ENCODE data around the gene PNRC1. TPM values are rescaled to one million over a fixed set of nuclear protein-coding genes. Genes with fewer than 3 reads are reported as not detected.

PNRC1 gene
- 34.6 and 47.3 TPM in 2 replicates for total RNA-seq

DNA sequence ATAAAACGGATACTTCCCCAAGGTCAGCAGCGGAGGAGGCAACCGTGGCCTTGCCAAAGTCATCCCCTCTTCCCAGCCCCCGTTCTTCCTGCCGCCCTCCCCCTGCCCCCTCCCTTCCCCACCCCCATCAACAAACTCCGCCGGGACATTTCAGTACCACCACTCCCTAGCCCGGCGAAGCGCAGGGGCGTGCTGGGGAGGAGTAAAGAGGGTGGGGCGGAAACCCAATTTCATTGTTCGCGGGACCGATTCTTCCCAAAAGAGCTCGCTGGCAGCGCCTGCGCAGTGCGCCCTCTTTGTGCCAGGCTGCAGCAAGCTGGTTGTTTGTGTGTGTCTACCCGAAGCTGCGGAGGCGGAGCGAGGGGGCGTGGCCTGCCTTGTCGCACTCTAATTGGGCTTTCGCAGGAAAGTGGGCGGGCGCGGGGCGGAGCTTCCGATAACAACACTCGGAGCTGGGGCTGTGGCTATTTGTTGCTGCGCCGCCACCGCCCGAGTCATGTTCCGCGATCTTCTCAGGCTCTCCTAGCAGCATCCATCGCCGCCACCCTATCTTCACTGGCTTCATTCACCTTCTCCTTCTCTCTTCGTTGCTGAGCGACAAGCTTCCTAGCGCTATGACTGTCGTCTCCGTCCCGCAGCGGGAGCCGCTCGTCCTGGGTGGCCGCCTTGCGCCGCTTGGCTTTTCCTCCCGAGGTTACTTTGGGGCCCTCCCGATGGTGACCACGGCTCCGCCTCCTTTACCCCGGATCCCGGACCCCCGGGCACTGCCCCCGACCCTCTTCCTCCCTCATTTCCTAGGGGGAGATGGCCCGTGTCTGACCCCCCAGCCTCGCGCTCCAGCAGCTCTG is at the start of gene PNRC1:
PNRC1 (plus strand) TSS at position 471 of the 848 bp plus-strand sequence; CDS start at position 615, 144 bp downstream.

GRCh38 chr6:89117211-89118108 is 36.9 kb downstream of the PNRC1 start, which contains the start of gene SRSF12:
SRSF12 (minus strand) TSS chr6:89118071; CDS start chr6:89117887, 184 bp downstream.

Other genes with a start within 250 kb of the PNRC1 start
- gene RNGTT, start 117.1 kb upstream of the PNRC1 start, total RNA-seq, result 15.9 and 18.3 TPM in 2 replicates
- not detected in 2 replicates for gene SRSF12, start 37.3 kb downstream of the PNRC1 start, total RNA-seq
- gene PM20D2, start 65.3 kb downstream of the PNRC1 start, total RNA-seq, result 4.6 and 6.6 TPM in 2 replicates
- gene GABRR1, start 136.6 kb downstream of the PNRC1 start, total RNA-seq, result not detected in 2 replicates
- not detected in 2 replicates for gene GABRR2, start 234.5 kb downstream of the PNRC1 start, total RNA-seq